PC-9 (cell line): Measurements from ENCODE around the gene SAMD14.

ENCODE experiments used
- CTCF ChIP-seq: fragments of 200-600 bp; sonication (generic); conservative IDR thresholded peaks from 2 replicates; pipeline ENCODE4 v1.6.1; 2017; ENCODE audit warnings: mixed run types, antibody characterized with exemption, mild to moderate bottlenecking, moderate library complexity
- EZH2 ChIP-seq: fragments of 200-600 bp; sonication (generic); IDR thresholded peaks from 2 replicates; pipeline ENCODE4 v1.8.0; 2017; ENCODE audit warnings: antibody characterized with exemption, low read depth

GRCh38 chr17:50072925-50073324 lies 57.0 kb downstream of the SAMD14 start:
- TF ChIP-seq CTCF (no peak), EZH2 (no peak)
